Endothelial cell of hepatic sinusoid (primary cell): ENCODE data around the gene PARS2.

ENCODE experiments used
- in situ Hi-C: cut with HindIII; loops from 2 replicates; pipeline ENCODE4 v1.10.0; 2017; ENCODE audit warnings: low sequenced_read_pairs

Gene PARS2

GRCh38 chr1:54764133-54764921 lies at the start of gene PARS2:
TSS of gene PARS2 (minus strand) at chr1:54764523. CDS start at chr1:54759161, 5,362 bp downstream.
- in situ Hi-C loops: no loop called here

GRCh38 chr1:54814126-54814498 lies 49.8 kb upstream of the PARS2 start:
- in situ Hi-C loops: no loop called here

GRCh38 chr1:54813485-54814125 lies 49.3 kb upstream of the PARS2 start:
- in situ Hi-C loops: no loop called here

GRCh38 chr1:54812801-54813484 lies 48.6 kb upstream of the PARS2 start:
- in situ Hi-C loops: no loop called here

- in situ Hi-C loops: no loop called here
Measured at GRCh38 chr1:54811739-54812655, 47.7 kb upstream of the PARS2 start.

- in situ Hi-C loops: no loop called here
Measured at GRCh38 chr1:54811066-54811465, 46.7 kb upstream of the PARS2 start.

GRCh38 chr1:54810153-54810942 lies 46.0 kb upstream of the PARS2 start:
- in situ Hi-C loops: no loop called here

GRCh38 chr1:54809496-54810074 lies 45.3 kb upstream of the PARS2 start:
- in situ Hi-C loops: no loop called here

- in situ Hi-C loops: no loop called here
Measured at GRCh38 chr1:54808443-54809207, 44.3 kb upstream of the PARS2 start.

GRCh38 chr1:54807756-54808155 lies 43.4 kb upstream of the PARS2 start:
- in situ Hi-C loops: no loop called here

GRCh38 chr1:54806931-54807611 lies 42.7 kb upstream of the PARS2 start:
- in situ Hi-C loops: no loop called here

- in situ Hi-C loops: no loop called here
Measured at GRCh38 chr1:54805981-54806381, 41.7 kb upstream of the PARS2 start.

- in situ Hi-C loops: no loop called here
Measured at GRCh38 chr1:54805466-54805865, 41.1 kb upstream of the PARS2 start.

- in situ Hi-C loops: no loop called here
Measured at GRCh38 chr1:54804471-54805132, 40.3 kb upstream of the PARS2 start.

GRCh38 chr1:54803761-54804470 lies 39.6 kb upstream of the PARS2 start:
- in situ Hi-C loops: no loop called here

- in situ Hi-C loops: no loop called here
Measured at GRCh38 chr1:54800899-54801759, 36.8 kb upstream of the PARS2 start, which contains the start of gene TTC22. TSS of gene TTC22 (minus strand) at chr1:54801323. CDS start at chr1:54801163, 160 bp downstream.
